ENCODE data around the gene PCDHGB4. TPM values are rescaled to one million over a fixed set of nuclear protein-coding genes. Genes with fewer than 3 reads are reported as not detected.
A peak's percentile ranks its signal among the peaks of the same experiment; 100 is the strongest.

PCDHGB4 gene
- total RNA-seq, 3 donors from 2014 or later (not counting 1 experiment from before 2014, with no cell fraction given): 0.31 to 0.40 TPM; not detected in 1

GRCh38 chr5:141399555-141400258 lies 12.2 kb downstream of the PCDHGB4 start:
- WGBS (ENCODE audit: insufficient coverage): 42% methylated on average over 61 of the region's 61 CpGs
- Mint-ChIP-seq H3K4me1 (peaks cover 5 to 11% of the 10 kb centered on the region in 2 donors), H3K27me3 (ENCODE audit: low read depth in 2 of 2) (peaks cover 46 to 60% of the 10 kb centered on the region in 2 donors), H3K27ac (no peak overlapping the region), H3K4me3 (no peak overlapping the region), H3K9me3 (peaks cover 0 to 2% of the 10 kb centered on the region in 2 donors), H3K36me3 (no peaks in the 10 kb centered on the region)
- ATAC-seq (no peak), DNase-seq (no peak)
- no peak overlapping the region for H3K4me3 ChIP-seq (ENCODE audit: low read length)
- no peaks in the 10 kb centered on the region for H3K36me3 ChIP-seq (ENCODE audit: control insufficient read depth, insufficient read depth, low read length)
- H3K9me3 ChIP-seq (ENCODE audit: control insufficient read depth, insufficient read depth, low read length): peaks cover 28% of the 10 kb centered on the region
- peaks cover 60% of the 10 kb centered on the region for H3K27me3 ChIP-seq (ENCODE audit: control insufficient read depth, insufficient read depth, low read length)
- peaks cover 5% of the 10 kb centered on the region for H3K4me1 ChIP-seq (ENCODE audit: control insufficient read depth, insufficient read depth, low read length)
- TF ChIP-seq CTCF (IDR thresholded peaks at IDR 0.05): no peak
- H3K27ac ChIP-seq (ENCODE audit: low read length): no peak overlapping the region
- intact Hi-C loops (cut with micrococcal nuclease): no loop called here

- Histone ChIP-seq H3K27me3 (ENCODE audit: control insufficient read depth, insufficient read depth, low read length) (peaks cover 55% of the 10 kb centered on the region), H3K36me3 (ENCODE audit: control insufficient read depth, insufficient read depth, low read length) (no peaks in the 10 kb centered on the region), H3K4me3 (ENCODE audit: low read length) (peak within 1 kb of the TSS; percentile 1), H3K27ac (ENCODE audit: low read length) (no peak within 1 kb of the TSS), H3K4me1 (ENCODE audit: control insufficient read depth, insufficient read depth, low read length) (peaks cover 5% of the 10 kb centered on the region), H3K9me3 (ENCODE audit: control insufficient read depth, insufficient read depth, low read length) (peaks cover 27% of the 10 kb centered on the region)
- peak in 2 of 3 donors; percentile 39 to 54 for ATAC-seq
- peak within 1 kb of the TSS; percentile 85 for H3K4me3 Mint-ChIP-seq
- peak in 1 of 2 donors; percentile 28 for DNase-seq
- 22% methylated on average over 27 of the region's 27 CpGs for WGBS (ENCODE audit: insufficient coverage)
- peaks cover 52 to 55% of the 10 kb centered on the region in 2 donors for H3K27me3 Mint-ChIP-seq (ENCODE audit: low read depth in 2 of 2)
- no peaks in the 10 kb centered on the region for H3K36me3 Mint-ChIP-seq
- intact Hi-C loops (cut with micrococcal nuclease): no loop called here
- H3K4me1 Mint-ChIP-seq: peaks cover 10 to 15% of the 10 kb centered on the region in 2 donors
- peaks cover 0 to 2% of the 10 kb centered on the region in 2 donors for H3K9me3 Mint-ChIP-seq
- TF ChIP-seq CTCF (IDR thresholded peaks at IDR 0.05): peak; percentile 42
- H3K27ac Mint-ChIP-seq: no peak within 1 kb of the TSS
Observed at GRCh38 chr5:141402553-141403243, 15.2 kb downstream of the PCDHGB4 start, which contains the start of gene PCDHGA9. TSS of gene PCDHGA9 (plus strand) at chr5:141402778. CDS start at chr5:141402953, 175 bp downstream.

GRCh38 chr5:141403387-141403786 lies 15.9 kb downstream of the PCDHGB4 start:
- intact Hi-C loops (cut with micrococcal nuclease): no loop called here
- H3K9me3 Mint-ChIP-seq: peaks cover 0 to 5% of the 10 kb centered on the region in 2 donors
- Histone ChIP-seq H3K4me3 (ENCODE audit: low read length) (no peak overlapping the region), H3K27me3 (ENCODE audit: control insufficient read depth, insufficient read depth, low read length) (peaks cover 59% of the 10 kb centered on the region), H3K9me3 (ENCODE audit: control insufficient read depth, insufficient read depth, low read length) (peaks cover 30% of the 10 kb centered on the region), H3K27ac (ENCODE audit: low read length) (no peak overlapping the region), H3K36me3 (ENCODE audit: control insufficient read depth, insufficient read depth, low read length) (no peaks in the 10 kb centered on the region), H3K4me1 (ENCODE audit: control insufficient read depth, insufficient read depth, low read length) (peaks cover 11% of the 10 kb centered on the region)
- TF ChIP-seq CTCF (IDR thresholded peaks at IDR 0.05): no peak
- no peak overlapping the region for H3K27ac Mint-ChIP-seq
- H3K4me1 Mint-ChIP-seq: peaks cover 12 to 22% of the 10 kb centered on the region in 2 donors
- H3K27me3 Mint-ChIP-seq (ENCODE audit: low read depth in 2 of 2): peaks cover 57 to 59% of the 10 kb centered on the region in 2 donors
- no peak for DNase-seq
- 40% methylated on average over 22 of the region's 22 CpGs for WGBS (ENCODE audit: insufficient coverage)
- ATAC-seq: no peak
- peak overlapping the region; percentile 85 for H3K4me3 Mint-ChIP-seq
- peaks cover 5% of the 10 kb centered on the region for H3K36me3 Mint-ChIP-seq

Measured in natural killer cell (primary cell).